MCF 10A (cell line): ENCODE data around the gene CSAD. TPM values are rescaled to one million over a fixed set of nuclear protein-coding genes. Genes with fewer than 3 reads are reported as not detected.

Experiments
- BruUV-seq: library from RNA; stranded (reverse); fragments of 400-500 nt; replicated peaks from 2 replicates; lab custom pipeline; 2021; lab: Mats Ljungman, UMichigan
- CTCF ChIA-PET: fragments of 300-600 bp; sonication (Branson Sonifier 250); formaldehyde crosslinking; extraction: SDS; loops from one replicate; lab custom pipeline; 2021; ENCODE audit warnings: antibody characterized with exemption, inconsistent platforms; lab: Yijun Ruan, JAX
- POLR2A ChIA-PET: fragments of 300-600, 350-650 bp; sonication (Branson Sonifier 250); formaldehyde crosslinking; extraction: SDS; loops from one replicate; lab custom pipeline; 2020; ENCODE audit warnings: antibody characterized with exemption, inconsistent platforms; lab: Yijun Ruan, JAX
- DNase-seq: peaks from one replicate; pipeline ENCODE4 v3.0.0-alpha.2; 2018; ENCODE audit not compliant: unreplicated experiment
- H3K27ac Mint-ChIP-seq: one replicate; pipeline ENCODE4 v1.8.0; 2022; ENCODE audit warnings: mild to moderate bottlenecking, low read depth, mixed read lengths; ENCODE audit not compliant: unreplicated experiment
- H3K27me3 Mint-ChIP-seq: one replicate; pipeline ENCODE4 v1.8.0; 2022; ENCODE audit warnings: mixed read lengths; ENCODE audit not compliant: insufficient read depth, unreplicated experiment
- H3K36me3 Mint-ChIP-seq: one replicate; pipeline ENCODE4 v1.8.0; 2022; ENCODE audit warnings: mild to moderate bottlenecking, moderate library complexity, mixed read lengths; ENCODE audit not compliant: insufficient read depth, unreplicated experiment
- H3K4me1 Mint-ChIP-seq: one replicate; pipeline ENCODE4 v1.8.0; 2022; ENCODE audit warnings: mixed read lengths; ENCODE audit not compliant: insufficient read depth, unreplicated experiment
- H3K4me3 Mint-ChIP-seq: one replicate; pipeline ENCODE4 v1.8.0; 2022; ENCODE audit warnings: mild to moderate bottlenecking, moderate library complexity, mixed read lengths; ENCODE audit not compliant: unreplicated experiment
- H3K9me3 Mint-ChIP-seq: one replicate; pipeline ENCODE4 v1.8.0; 2022; ENCODE audit warnings: mixed read lengths; ENCODE audit not compliant: unreplicated experiment
- intact Hi-C: fragments of 100-400 bp; cut with micrococcal nuclease; formaldehyde crosslinking; loops from 2 replicates; pipeline ENCODE4 v1.14.1; 2022
- total RNA-seq: library from RNA; stranded (reverse); gene quantifications from 2 replicates; pipeline ENCODE4 v1.2.3, GENCODE V29; 2022
- TF ChIP-seq, protein P1 (sequence below): fragments of 200-600 bp; IDR thresholded peaks from one replicate; pipeline ENCODE4 v1.8.0; 2022; ENCODE audit warnings: antibody characterized with exemption, mild to moderate bottlenecking; ENCODE audit not compliant: unreplicated experiment

CSAD gene
- total RNA-seq, 1 experiment from 2014 or later = 22.7 TPM

DNA sequence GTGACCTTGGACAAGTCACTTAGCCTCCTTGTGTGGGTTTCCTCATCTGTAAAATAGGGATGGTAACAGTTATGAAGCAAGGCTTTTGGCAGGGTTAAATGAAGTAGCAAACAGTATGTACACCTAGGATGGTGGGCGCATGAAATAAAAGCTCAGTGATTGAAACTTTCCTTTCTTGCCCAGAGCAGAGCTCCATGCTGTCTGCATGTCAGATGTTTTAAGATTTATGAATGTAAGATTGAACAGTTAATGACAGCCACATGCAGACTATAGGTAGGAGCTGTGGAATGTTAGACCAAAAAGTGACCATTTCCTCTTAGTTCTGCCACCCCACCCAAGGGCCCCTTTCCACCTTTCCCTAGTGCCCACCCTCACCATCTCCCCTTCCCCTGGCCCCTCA is 14.2 kb upstream of the CSAD start:
- Mint-ChIP-seq H3K4me3 (no peak overlapping the region), H3K9me3 (no peaks in the 10 kb centered on the region), H3K27ac (no peak overlapping the region), H3K27me3 (no peaks in the 10 kb centered on the region), H3K36me3 (peaks cover 14% of the 10 kb centered on the region), H3K4me1 (peaks cover 21% of the 10 kb centered on the region)
- intact Hi-C loops = no loop called here
- BruUV-seq = no TSS peak
- POLR2A ChIA-PET = interaction anchor here (0.5 to 2.0 kb wide), 9 partner anchors 12 to 981 kb away, joined by 3 to 10 read pairs (median 3); partner anchors contain the start of genes CSAD and ZNF740
- DNase-seq = no peak
- CTCF ChIA-PET = interaction anchor here (0.5 to 1.9 kb wide), 7 partner anchors 11 to 1302 kb away, joined by 3 to 8 read pairs (median 4); a partner anchor contains a TSS
- TF ChIP-seq, protein P1, sequence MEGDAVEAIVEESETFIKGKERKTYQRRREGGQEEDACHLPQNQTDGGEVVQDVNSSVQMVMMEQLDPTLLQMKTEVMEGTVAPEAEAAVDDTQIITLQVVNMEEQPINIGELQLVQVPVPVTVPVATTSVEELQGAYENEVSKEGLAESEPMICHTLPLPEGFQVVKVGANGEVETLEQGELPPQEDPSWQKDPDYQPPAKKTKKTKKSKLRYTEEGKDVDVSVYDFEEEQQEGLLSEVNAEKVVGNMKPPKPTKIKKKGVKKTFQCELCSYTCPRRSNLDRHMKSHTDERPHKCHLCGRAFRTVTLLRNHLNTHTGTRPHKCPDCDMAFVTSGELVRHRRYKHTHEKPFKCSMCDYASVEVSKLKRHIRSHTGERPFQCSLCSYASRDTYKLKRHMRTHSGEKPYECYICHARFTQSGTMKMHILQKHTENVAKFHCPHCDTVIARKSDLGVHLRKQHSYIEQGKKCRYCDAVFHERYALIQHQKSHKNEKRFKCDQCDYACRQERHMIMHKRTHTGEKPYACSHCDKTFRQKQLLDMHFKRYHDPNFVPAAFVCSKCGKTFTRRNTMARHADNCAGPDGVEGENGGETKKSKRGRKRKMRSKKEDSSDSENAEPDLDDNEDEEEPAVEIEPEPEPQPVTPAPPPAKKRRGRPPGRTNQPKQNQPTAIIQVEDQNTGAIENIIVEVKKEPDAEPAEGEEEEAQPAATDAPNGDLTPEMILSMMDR = no peak

GRCh38 chr12:53193985-53194716 is 13.4 kb upstream of the CSAD start:
- DNase-seq = no peak
- Mint-ChIP-seq H3K4me3 (no peak overlapping the region), H3K27me3 (no peaks in the 10 kb centered on the region), H3K27ac (no peak overlapping the region), H3K4me1 (peaks cover 21% of the 10 kb centered on the region), H3K9me3 (no peaks in the 10 kb centered on the region), H3K36me3 (peaks cover 19% of the 10 kb centered on the region)
- ChIA-PET CTCF (interaction anchor here (1.2 kb wide), 1 partner anchor 57 kb away, joined by 3 read pairs; a partner anchor contains a TSS), POLR2A (interaction anchor here (0.7 to 0.9 kb wide), 2 partner anchors 128 to 980 kb away, joined by 3 to 4 read pairs; no protein-coding TSS in a partner anchor)
- TF ChIP-seq, protein P1 = no peak
- no TSS peak for BruUV-seq
- intact Hi-C loops = no loop called here

DNA sequence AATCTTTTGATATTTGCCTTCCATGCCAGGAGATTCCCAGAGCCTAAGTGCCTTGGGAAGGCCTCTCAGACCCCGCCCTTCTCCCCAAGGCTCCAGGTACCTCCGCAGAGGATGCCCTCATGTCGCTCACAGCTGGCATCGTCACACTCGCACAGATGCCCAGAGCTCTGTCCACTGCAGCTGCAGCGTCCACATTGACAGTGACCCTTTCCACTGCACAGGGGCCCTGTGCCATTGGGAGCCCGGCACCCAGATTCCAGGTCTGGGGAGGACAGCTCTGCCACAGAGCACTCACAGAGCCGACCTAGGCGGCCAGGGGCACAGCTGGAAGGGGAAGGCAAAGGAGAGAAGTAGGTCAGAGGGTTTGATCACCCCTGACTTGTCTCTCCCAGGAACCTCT is 12.3 kb upstream of the CSAD start:
- Mint-ChIP-seq H3K9me3 (no peaks in the 10 kb centered on the region), H3K4me1 (peaks cover 21% of the 10 kb centered on the region), H3K27me3 (no peaks in the 10 kb centered on the region), H3K4me3 (no peak overlapping the region), H3K36me3 (peaks cover 28% of the 10 kb centered on the region), H3K27ac (no peak overlapping the region)
- BruUV-seq = no TSS peak
- POLR2A ChIA-PET = interaction anchor here (0.7 to 0.9 kb wide), 2 partner anchors 8 to 97 kb away, joined by 4 read pairs; no protein-coding TSS in a partner anchor
- CTCF ChIA-PET = interaction anchor here (1.1 kb wide), 1 partner anchor 58 kb away, joined by 3 read pairs; a partner anchor contains a TSS
- intact Hi-C loops = no loop called here
- DNase-seq = no peak
- TF ChIP-seq, protein P1 = no peak

DNA sequence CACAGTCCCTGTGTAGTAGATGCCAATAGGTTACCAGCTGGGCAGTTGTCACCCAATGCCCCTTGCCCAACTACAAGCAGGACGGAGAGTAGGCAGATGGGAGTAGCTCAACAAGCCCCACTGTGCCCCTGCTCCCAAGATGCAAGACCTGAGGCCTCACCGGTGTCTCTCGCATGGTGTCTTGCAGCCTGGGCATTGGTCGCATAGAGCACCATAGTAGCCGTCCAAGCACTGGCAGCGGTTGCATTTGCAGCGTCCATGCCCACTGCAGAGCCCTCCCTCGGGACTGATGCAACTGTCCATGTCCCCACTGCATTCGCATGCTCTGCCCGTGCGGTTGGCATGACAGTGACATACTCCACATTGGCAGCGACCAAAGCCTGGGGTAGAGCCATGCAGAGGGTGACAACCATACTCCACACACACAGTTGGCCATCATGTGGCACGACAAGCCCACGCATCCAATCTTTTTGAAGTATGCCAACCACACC is 11.9 kb upstream of the CSAD start:
- H3K4me1 Mint-ChIP-seq = peaks cover 21% of the 10 kb centered on the region
- no peaks in the 10 kb centered on the region for H3K9me3 Mint-ChIP-seq
- no peaks in the 10 kb centered on the region for H3K27me3 Mint-ChIP-seq
- H3K4me3 Mint-ChIP-seq = no peak overlapping the region
- peak overlapping the region; percentile 54 for H3K27ac Mint-ChIP-seq
- intact Hi-C loops = no loop called here
- ChIA-PET POLR2A (interaction anchor here (0.6 to 1.6 kb wide), 3 partner anchors 11 to 97 kb away, joined by 3 to 4 read pairs (median 4); no protein-coding TSS in a partner anchor), CTCF (interaction anchor here (0.6 to 1.1 kb wide), 2 partner anchors 59 to 70 kb away, joined by 3 read pairs; a partner anchor contains a TSS)
- DNase-seq = no peak
- peaks cover 30% of the 10 kb centered on the region for H3K36me3 Mint-ChIP-seq
- TF ChIP-seq, protein P1 = no peak
- no TSS peak for BruUV-seq
